Measurements from ENCODE around the gene ARHGAP25.

The ARHGAP25 gene

DNA sequence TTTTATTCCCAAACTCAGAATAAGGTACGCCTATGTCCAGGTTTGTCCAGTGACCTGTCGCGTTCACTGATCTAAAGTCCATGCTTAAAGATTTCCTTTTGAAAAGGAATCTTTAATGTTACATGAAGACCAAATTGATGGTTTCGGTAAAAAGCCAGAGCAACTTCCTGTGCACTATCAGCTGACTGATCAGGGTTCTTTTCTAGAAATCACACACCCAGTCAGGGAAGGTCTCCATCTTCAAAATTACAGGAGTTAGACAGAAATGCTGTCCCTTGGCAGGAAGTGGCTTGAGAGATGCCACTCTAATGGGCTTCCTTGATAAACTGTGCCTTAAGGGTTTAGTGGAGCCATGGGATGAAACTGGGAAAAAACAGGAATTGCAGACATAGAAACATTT is 14.7 kb upstream of the ARHGAP25 start:
- no peak for DNase-seq (ENCODE audit: low read depth in 3 of 3)

DNA sequence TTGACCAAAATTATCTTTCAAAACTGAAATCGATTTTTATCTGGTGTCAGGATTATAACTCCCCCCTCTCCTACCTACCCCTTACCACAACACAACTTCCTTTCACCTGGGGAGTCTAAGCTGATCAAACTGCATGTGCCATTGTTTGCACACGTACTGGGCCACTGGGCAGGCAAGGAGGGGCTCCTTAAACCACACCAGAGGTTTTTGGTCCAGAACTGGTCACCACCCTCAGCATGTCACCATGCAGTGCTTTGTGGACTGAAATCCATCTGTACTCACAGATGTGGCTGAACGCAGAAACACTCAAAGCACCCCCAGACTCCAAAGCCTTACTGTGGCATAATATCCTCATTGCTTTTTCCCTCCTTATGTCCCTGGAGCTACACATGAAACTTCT is 13.9 kb upstream of the ARHGAP25 start:
- no peak for DNase-seq (ENCODE audit: low read depth in 3 of 3)

DNA sequence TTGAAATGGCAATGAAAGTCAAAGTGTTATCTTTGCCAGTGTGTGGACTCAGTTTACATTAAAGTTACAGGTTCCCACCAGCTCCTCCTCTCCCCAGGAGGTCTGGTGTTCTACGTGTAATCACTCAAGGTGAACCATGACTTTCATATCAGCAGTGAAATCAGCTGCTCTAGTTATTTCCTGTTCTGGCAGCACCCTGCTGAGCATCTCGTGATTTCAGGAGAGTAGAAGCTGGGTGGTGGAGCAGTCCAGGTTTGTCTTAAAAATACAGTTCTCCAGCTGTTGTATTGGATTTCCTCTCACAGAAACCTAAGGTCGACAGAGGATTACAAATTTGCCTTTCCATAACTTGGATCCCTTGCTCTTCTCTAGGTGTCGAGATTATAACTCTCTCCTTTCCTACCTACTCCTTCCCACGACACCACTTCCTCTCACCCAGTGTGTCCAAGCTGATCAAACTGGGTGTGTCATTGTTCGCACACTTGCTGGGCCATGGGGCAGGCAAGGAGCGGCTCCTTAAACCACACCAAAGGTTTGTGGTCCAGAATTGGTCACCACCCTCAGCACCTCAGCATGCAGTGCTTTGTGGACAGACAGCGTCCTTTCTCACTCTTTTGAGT is 13.0 kb upstream of the ARHGAP25 start:
- no peak for DNase-seq (ENCODE audit: low read depth in 3 of 3)

DNA sequence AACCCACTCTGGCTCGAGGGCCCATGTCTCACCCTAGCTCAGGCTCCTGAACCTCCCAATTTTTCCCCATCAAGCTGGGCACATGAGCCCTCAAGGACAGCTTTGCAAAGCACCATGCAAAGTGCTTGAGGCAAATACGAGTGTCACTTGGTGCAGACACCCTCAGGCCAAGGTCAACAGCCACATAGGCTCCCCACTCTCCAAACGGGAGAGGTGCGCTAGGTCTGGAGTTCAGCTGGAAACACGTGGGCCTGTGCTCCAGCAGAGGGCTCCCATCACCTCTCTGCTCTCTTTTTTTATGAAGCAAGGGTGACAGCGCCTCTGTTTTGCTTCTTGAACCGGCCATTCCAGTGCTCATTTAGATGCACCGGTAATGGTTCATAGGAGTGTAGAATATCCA is 11.9 kb upstream of the ARHGAP25 start:
- DNase-seq (ENCODE audit: low read depth in 3 of 3): no peak

DNA sequence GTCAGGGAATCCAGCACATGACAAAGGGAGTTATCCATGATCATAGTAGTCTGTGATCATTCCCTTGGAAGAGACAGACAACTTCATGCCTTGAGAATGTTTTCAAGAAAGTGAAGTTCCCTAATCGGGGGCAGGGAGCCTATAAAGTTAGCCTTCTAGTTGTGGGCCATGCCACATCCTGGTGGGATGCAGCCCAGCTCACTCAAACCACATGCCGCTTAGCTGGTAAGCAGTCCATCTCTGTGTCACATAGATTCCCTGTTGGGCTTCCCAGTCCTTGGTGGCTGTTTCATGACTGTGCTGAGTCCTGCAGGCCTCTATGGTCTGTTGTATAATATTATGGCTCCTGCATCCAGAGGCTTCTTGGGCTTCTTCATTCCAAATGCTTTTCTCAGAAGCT is 11.4 kb upstream of the ARHGAP25 start:
- DNase-seq (ENCODE audit: low read depth in 3 of 3): no peak

DNA sequence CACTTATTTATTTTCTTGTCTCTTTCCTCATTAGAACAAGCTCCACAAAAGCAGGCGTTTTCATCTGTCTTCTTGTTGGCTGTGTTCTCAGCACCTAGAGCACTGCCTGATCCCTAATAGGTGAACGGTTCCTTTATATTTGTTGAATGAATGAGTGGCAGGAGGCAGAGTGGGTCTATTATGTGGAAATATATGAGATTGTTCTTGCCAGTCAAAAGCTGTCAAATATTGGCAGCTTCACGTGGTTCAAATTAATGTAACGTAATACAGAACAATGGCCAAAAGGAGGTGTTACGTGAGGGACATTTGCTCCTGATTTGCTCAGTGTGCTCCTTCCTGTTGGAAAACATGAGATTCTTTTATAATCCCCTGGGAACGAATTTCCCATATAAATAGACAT is 8.5 kb upstream of the ARHGAP25 start:
- DNase-seq (ENCODE audit: low read depth in 3 of 3): no peak

DNA sequence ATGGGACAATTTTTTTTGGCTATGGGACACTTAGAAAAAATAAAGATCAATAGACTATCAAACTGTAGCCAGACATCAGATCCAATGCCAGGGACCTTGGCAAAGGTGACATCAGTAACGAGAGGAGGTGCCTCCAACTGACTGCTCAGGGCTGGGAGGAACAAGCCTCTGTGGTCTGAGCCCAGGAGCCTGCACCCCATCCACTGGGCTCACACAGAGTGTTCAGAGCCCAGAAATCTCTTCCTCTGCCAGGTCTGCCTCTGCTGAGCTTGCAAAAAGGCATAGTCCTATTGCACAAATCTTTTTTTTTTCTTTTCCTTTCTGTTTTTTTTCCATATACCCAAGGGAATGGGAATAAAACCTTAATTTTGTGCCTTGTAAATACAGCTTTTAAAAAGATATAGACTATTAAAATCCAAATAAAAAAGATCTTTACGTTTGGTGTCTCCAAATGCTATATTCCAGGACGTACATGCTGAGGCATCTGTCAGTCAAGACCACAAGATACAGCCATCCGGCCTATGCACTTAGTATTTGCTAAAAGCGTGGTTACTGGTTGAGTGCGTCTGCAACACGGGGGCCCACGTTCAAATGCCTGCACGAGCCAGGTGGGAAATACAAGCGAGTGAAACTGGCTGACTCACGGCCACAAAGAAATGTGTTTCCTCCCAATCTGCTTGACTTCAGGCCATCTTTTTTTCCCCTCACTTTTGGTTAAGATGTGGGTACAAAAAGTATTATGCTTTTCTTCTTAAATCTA is 7.8 kb upstream of the ARHGAP25 start:
- peak; percentile 66 to 84 (median 73) for DNase-seq (ENCODE audit: low read depth in 3 of 3)

DNA sequence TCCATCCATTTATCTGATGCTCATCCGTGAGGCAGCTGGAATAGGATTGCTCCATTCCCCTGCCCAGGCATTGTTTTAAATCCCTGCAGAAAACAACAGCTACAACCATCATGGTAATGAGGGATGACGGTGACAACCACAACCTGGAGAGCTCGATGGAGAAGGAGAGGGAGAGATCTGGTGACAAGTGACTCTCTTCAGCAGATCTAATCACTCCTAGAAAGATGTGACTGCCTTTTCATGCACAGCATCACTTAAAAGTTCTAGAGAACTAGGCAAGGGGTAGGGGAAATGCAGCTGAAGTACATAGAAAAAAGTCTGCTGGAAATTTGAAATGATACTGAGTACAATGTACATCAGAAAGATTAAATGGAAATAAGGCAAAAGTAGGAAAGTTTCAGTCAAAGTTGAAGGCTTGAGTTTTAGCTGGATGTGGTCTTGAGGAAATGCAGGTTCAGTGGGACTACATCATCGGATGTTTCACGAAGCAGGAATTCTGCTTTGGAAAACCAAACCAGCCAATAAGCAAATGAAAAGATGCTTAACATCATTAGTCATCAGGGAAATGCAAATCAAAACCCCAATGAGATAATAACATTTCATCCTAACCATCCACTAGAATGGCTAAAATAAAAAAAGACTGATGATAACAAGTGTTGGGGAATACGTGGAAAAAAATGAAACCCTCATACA is 6.8 kb upstream of the ARHGAP25 start:
- DNase-seq (ENCODE audit: low read depth in 3 of 3): no peak

DNA sequence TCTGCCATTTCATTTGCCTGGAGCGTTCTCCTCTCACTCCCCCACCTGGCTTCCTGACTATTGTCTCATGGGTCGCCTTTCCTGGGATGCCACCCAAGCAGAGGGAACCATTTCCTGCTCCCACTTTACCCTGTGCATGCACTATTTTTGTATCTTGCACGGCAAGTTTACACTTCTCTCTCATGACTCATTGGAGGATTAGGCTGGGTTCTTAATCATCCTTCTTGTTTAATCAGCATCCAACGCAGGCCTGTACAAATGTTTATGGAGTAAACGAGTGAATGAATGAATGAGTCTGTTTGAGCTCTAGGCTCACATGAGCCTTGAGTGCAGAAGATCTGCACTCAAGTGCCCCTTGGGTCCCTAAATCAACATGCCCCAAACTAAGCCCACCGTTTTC is 3.8 kb upstream of the ARHGAP25 start:
- no peak for DNase-seq (ENCODE audit: low read depth in 3 of 3)

DNA sequence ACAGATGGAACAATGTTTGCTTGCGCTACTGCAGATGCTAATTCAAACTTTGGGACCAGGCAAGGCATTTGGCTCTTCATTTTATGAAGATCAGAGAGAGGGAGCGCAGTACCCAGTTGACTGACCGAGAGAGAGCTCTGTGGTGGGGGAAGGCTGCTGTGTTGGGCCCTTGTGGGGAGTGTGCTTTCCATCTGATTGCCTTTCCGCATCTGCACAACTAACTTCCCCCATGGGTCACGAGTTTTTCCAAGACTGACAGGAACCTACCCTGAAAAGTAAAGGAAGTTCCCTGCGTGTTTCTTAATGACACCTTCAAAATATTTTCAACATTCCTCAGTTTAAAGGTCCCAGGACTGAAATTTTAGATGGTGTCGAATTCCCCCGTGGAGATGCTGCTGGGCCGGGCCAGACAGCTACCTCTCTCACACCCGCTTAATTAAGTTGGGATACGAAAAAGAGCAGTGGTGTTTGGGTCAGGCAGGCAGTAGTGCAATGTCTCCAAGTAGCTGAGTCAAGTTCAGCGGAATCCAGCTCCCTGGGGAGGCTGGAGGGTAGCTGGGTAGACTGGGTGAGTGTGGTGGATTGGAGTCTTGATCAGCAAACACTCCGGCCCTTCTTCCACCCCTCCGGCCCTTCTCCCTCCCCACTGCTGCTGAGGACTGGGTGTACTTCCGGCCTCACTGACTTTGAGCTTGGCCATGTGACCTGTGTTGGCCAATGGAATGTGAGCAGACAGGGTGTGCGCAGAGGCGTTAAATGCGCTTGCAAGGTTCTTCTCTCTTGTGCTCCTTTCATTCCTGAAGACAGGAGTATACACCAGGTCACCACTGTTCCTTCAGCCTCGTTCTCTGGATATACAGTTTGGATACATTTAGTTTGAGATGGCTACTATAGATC is 2.3 kb upstream of the ARHGAP25 start:
- no peak for DNase-seq (ENCODE audit: low read depth in 3 of 3)

DNA sequence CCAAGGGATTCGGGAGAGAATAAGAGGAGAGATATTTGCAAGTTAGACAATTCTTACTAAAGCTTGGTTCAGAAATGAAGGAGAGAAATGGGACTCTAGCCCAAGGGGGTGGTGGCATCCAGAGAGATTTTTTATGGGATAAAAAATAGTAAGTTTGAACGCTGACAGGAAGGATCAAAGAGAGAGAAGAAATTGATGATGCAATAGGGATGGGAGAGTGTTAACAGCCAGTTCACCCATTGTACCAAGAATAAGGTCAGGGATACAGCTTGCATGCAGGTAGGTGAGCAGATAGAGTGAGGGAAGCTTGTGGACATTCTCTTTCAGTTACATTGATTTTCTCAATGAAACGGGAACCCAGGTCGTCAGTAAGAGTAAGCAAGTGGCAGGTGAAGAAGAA is 1.2 kb upstream of the ARHGAP25 start:
- DNase-seq (ENCODE audit: low read depth in 3 of 3): no peak

DNA sequence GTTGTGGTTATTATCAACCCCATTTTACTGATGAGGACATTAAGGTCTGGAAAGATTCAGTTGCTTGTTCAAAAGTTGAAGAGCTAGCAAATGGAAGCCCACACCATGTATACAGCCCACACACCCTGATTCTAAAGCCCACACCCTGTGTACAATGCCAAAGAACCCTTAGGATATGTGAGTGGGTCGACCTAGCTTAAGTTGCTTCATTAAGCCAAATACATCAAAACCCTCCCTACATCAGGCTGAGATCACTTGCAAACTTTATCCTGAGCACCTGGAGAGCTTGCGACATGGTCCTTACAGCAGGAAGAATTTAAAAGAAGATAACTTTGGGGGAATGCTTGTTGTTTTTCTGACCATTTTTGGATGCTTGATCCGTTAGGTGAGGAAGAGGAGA is 435 bp upstream of the ARHGAP25 start:
- DNase-seq (ENCODE audit: low read depth in 3 of 3): no peak

DNA sequence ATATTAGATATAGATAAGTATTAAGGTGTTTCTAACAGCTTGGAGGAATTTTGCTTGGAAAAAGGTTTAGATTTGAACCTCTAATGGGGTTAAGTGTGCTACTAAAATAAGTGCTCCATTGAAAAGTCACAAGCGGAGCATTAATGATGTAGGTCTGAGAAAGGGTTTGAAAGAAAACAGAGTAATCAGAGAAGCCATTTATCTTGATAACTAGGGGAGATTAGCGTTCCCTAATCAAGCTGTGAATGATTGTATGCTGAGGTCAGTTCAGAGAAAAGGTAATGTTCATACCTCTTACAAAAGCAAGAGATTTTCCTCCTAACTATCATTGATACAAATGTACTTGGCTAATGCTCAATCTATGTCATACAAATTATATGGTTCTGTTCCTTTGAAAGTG is 1.5 kb downstream of the ARHGAP25 start:
- no peak for DNase-seq (ENCODE audit: low read depth in 3 of 3)

DNA sequence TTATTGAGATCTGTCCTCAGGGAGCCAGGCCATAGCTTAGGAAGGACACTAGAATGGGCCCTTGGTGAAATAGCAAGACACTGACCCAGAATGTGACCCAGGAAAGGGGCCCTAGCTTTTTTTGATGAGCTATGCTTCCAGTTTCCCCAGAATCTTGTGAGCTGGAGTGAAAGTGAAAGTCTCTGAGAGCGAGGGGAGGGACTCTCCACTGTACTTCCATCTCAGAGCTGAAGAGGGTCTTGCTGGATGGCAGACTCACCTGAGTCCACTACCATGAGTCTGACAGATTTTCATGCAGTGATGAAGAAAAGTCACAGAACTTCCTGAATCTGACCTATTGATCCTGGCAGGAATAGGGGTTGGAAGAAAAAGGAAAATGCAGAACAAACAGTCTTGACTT is 3.1 kb downstream of the ARHGAP25 start:
- DNase-seq (ENCODE audit: low read depth in 3 of 3): no peak

DNA sequence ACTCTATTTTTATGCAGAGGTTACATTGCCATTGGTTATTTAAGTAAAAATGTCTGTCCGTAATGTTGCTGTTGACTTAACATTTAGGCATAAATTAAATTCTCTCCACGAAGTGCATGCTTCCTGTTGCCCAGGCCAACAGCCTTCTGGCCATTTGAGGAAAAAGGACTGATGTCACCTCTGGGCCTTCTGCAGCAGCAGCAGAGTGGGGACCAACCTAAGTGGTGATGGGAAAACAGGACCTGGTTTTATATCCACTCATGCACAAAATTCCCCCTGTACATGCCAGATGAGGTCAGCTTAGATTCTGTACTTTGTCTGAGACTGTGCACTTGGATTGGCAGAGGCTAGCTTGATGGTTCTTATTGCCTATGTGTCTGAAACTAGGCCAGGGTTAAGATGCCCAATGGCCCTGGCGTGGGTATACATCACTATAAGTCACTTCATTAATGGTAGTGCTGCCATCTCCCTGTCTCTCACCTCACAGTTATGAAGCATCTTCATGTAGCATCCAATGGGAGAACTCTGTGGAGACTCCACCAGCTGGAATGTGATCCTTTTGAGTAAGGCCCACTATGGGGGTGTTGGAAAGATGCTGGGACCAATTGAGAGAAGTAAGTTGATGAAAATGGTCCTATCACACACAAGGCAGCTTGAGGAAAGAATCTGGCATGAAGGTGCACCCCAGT is 4.4 kb downstream of the ARHGAP25 start:
- DNase-seq (ENCODE audit: low read depth in 3 of 3): no peak

DNA sequence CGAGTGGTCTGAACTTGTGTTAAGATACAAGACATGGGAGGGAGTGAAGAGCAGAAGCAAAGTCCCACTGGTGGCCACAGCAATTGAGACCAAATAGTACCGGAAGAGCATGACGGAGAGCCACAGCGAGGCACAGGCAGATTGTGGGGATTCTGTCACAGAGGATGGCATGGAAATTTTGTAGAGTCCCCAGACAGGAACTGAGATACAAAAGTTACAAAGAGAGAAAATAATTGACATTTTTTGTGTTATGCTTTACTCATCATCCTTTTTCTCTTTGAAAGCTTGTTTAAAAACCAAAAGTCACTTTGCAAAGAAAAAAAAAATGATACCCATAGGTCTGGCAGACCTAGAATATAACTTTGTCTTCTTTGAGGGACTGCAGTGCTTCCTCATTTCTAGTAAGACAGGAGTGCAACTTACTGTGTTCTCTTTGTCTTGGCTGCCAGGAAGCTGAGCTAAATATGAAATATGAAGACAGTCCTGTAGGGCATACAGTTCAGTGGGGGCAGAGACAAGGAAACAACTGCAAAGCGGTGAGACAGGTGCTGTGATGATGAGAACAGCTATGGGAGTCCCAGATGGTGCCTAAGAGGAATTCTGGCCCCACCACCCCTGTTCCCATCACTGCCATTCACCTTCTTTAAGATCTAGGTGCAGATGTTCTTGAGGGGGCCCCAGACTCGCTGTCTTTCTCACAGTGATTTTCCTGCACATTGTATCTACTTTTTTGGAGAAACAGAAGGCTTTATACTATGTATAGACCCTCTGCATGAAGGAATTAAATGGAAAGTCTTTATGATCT is 5.2 kb downstream of the ARHGAP25 start:
- DNase-seq (ENCODE audit: low read depth in 3 of 3): no peak

DNA sequence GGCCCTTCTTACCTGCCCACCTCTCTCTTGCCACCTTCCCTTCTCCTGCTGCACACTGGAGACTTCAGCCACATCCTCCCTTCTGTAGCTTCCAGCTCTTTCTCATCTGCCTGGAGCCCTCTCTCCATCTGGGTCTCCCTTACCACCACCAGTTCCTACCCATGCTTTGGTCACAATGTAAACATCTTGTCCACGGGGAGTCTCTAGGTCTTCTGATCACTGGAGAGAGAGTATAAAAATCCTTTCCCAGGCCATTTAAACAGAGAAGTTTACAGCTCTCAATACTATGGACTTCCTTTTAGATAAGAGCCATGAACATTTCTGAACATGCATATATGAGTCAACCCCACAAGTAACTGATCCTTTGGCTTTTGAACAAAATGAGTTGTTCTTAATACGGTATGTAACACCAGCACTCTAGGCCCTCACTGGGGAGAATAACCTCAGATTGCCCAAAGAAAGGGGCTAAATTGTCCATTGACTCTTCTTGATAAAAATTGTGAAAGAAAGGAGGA is 5.8 kb downstream of the ARHGAP25 start:
- DNase-seq (ENCODE audit: low read depth in 3 of 3): no peak

DNA sequence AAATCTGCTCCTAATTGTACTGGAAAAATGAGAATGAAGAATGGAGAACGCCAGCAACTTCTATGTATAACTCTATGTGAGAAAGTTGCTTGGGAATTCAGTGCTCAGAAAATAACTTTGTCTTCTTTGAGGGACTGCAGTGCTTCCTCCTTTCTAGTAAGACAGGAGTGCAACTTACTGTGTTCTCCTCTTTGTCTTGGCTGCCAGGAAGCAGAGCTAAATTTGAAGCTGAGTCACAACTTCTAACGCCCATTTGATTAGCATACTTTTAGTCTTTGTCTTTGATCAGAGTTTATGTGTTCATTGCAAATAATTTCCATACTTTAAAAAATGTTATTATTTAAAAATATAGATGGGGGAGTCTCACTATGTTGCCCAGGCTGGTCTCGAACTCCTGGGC is 6.6 kb downstream of the ARHGAP25 start:
- no peak for DNase-seq (ENCODE audit: low read depth in 3 of 3)

DNA sequence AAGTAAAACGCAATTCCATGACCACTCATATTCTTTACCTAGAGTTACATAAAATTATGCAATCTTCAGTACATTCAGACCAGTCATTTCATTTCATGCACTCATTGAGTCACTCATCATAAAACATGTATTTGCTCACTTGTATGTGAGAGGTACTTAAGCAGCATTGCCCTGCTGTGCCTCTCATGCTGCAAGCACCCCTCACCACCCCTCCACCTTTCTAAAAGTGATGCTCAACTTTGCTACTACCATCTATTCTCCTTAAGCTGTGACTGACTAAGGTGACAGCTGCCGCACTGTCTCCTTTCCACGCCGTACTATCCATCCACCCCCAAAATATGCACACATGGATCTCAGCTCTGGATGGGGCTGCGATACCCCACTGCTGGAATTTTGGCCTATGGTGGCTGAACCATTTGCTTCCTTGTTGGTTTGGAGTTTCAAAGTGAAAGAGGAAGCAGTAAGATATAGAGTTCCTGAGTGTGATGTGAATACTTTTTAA is 7.2 kb downstream of the ARHGAP25 start:
- DNase-seq (ENCODE audit: low read depth in 3 of 3): no peak
